IPS DF 6.9 (cell line): Measurements from ENCODE around the gene SFTPA1.
A peak's percentile ranks its signal among the peaks of the same experiment; 100 is the strongest.
"Not testable (repeated sequence)": the region's sequence is repeated elsewhere in the genome, so short reads cannot be mapped to it uniquely, and the experiment has no call there.

Experiments used
- DNase-seq: peaks from one replicate; pipeline ENCODE4 v3.0.0-alpha.2; 2013; ENCODE audit warnings: low read depth, low spot score
- H3K27ac ChIP-seq: one replicate; pipeline ENCODE4 v1.5.1; 2013; ENCODE audit warnings: low read length, control low read depth
- H3K27me3 ChIP-seq: 2 replicates; pipeline ENCODE4 v1.6.1; 2013; ENCODE audit warnings: mild to moderate bottlenecking, low read length; ENCODE audit not compliant: control insufficient read depth, insufficient read depth
- H3K36me3 ChIP-seq: 2 replicates; pipeline ENCODE4 v1.6.1; 2013; ENCODE audit warnings: low read length; ENCODE audit not compliant: control insufficient read depth, insufficient read depth
- H3K4me1 ChIP-seq: 2 replicates; pipeline ENCODE4 v1.6.1; 2013; ENCODE audit warnings: low read length; ENCODE audit not compliant: control insufficient read depth, insufficient read depth
- H3K4me3 ChIP-seq: 2 replicates; pipeline ENCODE4 v1.5.1; 2013; ENCODE audit warnings: mild to moderate bottlenecking, low read length
- H3K9me3 ChIP-seq: 2 replicates; pipeline ENCODE4 v1.6.1; 2013; ENCODE audit warnings: low read length, inconsistent platforms; ENCODE audit not compliant: control insufficient read depth, insufficient read depth
- WGBS: extraction: QIAGEN DNeasy Blood & Tissue Kit; methylation state at CpG from one replicate; pipeline ENCODE4 v1.1.7; 2013; ENCODE audit warnings: mixed read lengths, missing lambda C conversion rate; ENCODE audit not compliant: insufficient read length, insufficient coverage; 5-methylcytosine and 5-hydroxymethylcytosine counted together

Gene SFTPA1

GRCh38 chr10:79585870-79586527, 24.7 kb upstream of the SFTPA1 start:
- Histone ChIP-seq H3K36me3 (no peaks in the 10 kb centered on the region), H3K9me3 (no peaks in the 10 kb centered on the region; the same call in 1 of the 2 replicates), H3K27me3 (no peaks in the 10 kb centered on the region), H3K27ac (no peak overlapping the region), H3K4me1 (no peaks in the 10 kb centered on the region), H3K4me3 (no peak overlapping the region)
- DNase-seq = no peak
- no CpG with 5 or more reads among the region's 11 CpGs for WGBS

- no peaks in the 10 kb centered on the region for H3K27me3 ChIP-seq
- H3K9me3 ChIP-seq = no peaks in the 10 kb centered on the region; the same call in 1 of the 2 replicates
- H3K4me1 ChIP-seq = no peaks in the 10 kb centered on the region
- no CpG with 5 or more reads among the region's 2 CpGs for WGBS
- no peak overlapping the region for H3K4me3 ChIP-seq
- no peak overlapping the region for H3K27ac ChIP-seq
- DNase-seq = no peak
- H3K36me3 ChIP-seq = no peaks in the 10 kb centered on the region
Observed at GRCh38 chr10:79586933-79587332, 23.8 kb upstream of the SFTPA1 start.

GRCh38 chr10:79588800-79589199, 21.9 kb upstream of the SFTPA1 start:
- Histone ChIP-seq H3K36me3 (no peaks in the 10 kb centered on the region), H3K27me3 (no peaks in the 10 kb centered on the region), H3K27ac (no peak overlapping the region), H3K4me3 (no peak overlapping the region), H3K4me1 (no peaks in the 10 kb centered on the region), H3K9me3 (no peaks in the 10 kb centered on the region; the same call in 1 of the 2 replicates)
- DNase-seq = no peak

GRCh38 chr10:79593377-79593776, 17.4 kb upstream of the SFTPA1 start:
- H3K9me3 ChIP-seq = no peaks in the 10 kb centered on the region; the same call in 1 of the 2 replicates
- no CpG with 5 or more reads among the region's 1 CpG for WGBS
- H3K27me3 ChIP-seq = no peaks in the 10 kb centered on the region; the same call in 1 of the 2 replicates
- H3K4me3 ChIP-seq = no peak overlapping the region
- no peaks in the 10 kb centered on the region for H3K36me3 ChIP-seq
- no peaks in the 10 kb centered on the region for H3K4me1 ChIP-seq
- H3K27ac ChIP-seq = no peak overlapping the region
- no peak for DNase-seq

GRCh38 chr10:79594565-79594964, 16.2 kb upstream of the SFTPA1 start:
- H3K4me3 ChIP-seq, H3K9me3 ChIP-seq, H3K36me3 ChIP-seq, H3K27me3 ChIP-seq, DNase-seq, H3K4me1 ChIP-seq, H3K27ac ChIP-seq: not testable (repeated sequence)
- no CpG with 5 or more reads among the region's 3 CpGs for WGBS

- WGBS = no CpG with 5 or more reads among the region's 3 CpGs
- DNase-seq = no peak
Observed at GRCh38 chr10:79595510-79595909, 15.2 kb upstream of the SFTPA1 start.

GRCh38 chr10:79599644-79600043, 11.1 kb upstream of the SFTPA1 start:
- not testable (repeated sequence) for H3K36me3 ChIP-seq, H3K4me1 ChIP-seq, H3K4me3 ChIP-seq, H3K27ac ChIP-seq, H3K9me3 ChIP-seq, H3K27me3 ChIP-seq
- no CpG with 5 or more reads among the region's 9 CpGs for WGBS
- peak; percentile 25 for DNase-seq

More at GRCh38 chr10:79595510-79595909, 15.2 kb upstream of the SFTPA1 start:
- H3K27me3 ChIP-seq = no peaks in the 10 kb centered on the region; the same call in 1 of the 2 replicates
- no peak overlapping the region for H3K27ac ChIP-seq
- H3K4me1 ChIP-seq = no peaks in the 10 kb centered on the region
- no peaks in the 10 kb centered on the region; the same call in 1 of the 2 replicates for H3K9me3 ChIP-seq
- H3K36me3 ChIP-seq = no peaks in the 10 kb centered on the region
- H3K4me3 ChIP-seq = no peak overlapping the region

GRCh38 chr10:79601939-79602338, 8.8 kb upstream of the SFTPA1 start:
- Histone ChIP-seq H3K4me1 (no peaks in the 10 kb centered on the region), H3K27me3 (no peaks in the 10 kb centered on the region; the same call in 1 of the 2 replicates), H3K36me3 (no peaks in the 10 kb centered on the region), H3K4me3 (no peak overlapping the region), H3K9me3 (no peaks in the 10 kb centered on the region; the same call in 1 of the 2 replicates), H3K27ac (no peak overlapping the region)
- no peak for DNase-seq
- no CpG with 5 or more reads among the region's 1 CpG for WGBS

GRCh38 chr10:79602953-79603352, 7.8 kb upstream of the SFTPA1 start:
- H3K36me3 ChIP-seq = no peaks in the 10 kb centered on the region
- H3K4me3 ChIP-seq = no peak overlapping the region
- no peaks in the 10 kb centered on the region; the same call in 1 of the 2 replicates for H3K9me3 ChIP-seq
- H3K4me1 ChIP-seq = no peaks in the 10 kb centered on the region
- DNase-seq = no peak
- no peak overlapping the region for H3K27ac ChIP-seq
- no CpG with 5 or more reads among the region's 2 CpGs for WGBS
- no peaks in the 10 kb centered on the region for H3K27me3 ChIP-seq

- Histone ChIP-seq H3K4me3 (no peak overlapping the region), H3K36me3 (no peaks in the 10 kb centered on the region), H3K27me3 (no peaks in the 10 kb centered on the region), H3K27ac (no peak overlapping the region), H3K9me3 (no peaks in the 10 kb centered on the region), H3K4me1 (no peaks in the 10 kb centered on the region)
- no peak for DNase-seq
- WGBS = no CpG with 5 or more reads among the region's 1 CpG
Observed at GRCh38 chr10:79604294-79604693, 6.4 kb upstream of the SFTPA1 start.

GRCh38 chr10:79605308-79605707, 5.4 kb upstream of the SFTPA1 start:
- Histone ChIP-seq H3K36me3 (no peaks in the 10 kb centered on the region), H3K27me3 (no peaks in the 10 kb centered on the region), H3K27ac (no peak overlapping the region), H3K4me1 (no peaks in the 10 kb centered on the region), H3K4me3 (no peak overlapping the region), H3K9me3 (no peaks in the 10 kb centered on the region)
- DNase-seq = no peak
